Effector memory CD4-positive, alpha-beta T cell (primary cell): ENCODE results near the gene PRR5L.

ENCODE experiments used
- DNase-seq, 3 donors: peaks; one replicate each; pipeline ENCODE4 v3.0.0-alpha.2; 2020
- H3K27ac ChIP-seq: 2 replicates; pipeline ENCODE4 v1.7.0; 2013; ENCODE audit warnings: mild to moderate bottlenecking, low read length, moderate library complexity; ENCODE audit not compliant: insufficient read depth, poor library complexity, severe bottlenecking
- H3K27me3 ChIP-seq: replicated peaks from 2 replicates; pipeline ENCODE4 v1.7.0; 2013; ENCODE audit warnings: mild to moderate bottlenecking, low read length; ENCODE audit not compliant: insufficient read depth, control insufficient read depth, poor library complexity, severe bottlenecking
- H3K36me3 ChIP-seq: 2 replicates; pipeline ENCODE4 v1.7.0; 2013; ENCODE audit warnings: mild to moderate bottlenecking, low read length, moderate library complexity; ENCODE audit not compliant: control insufficient read depth, insufficient read depth
- H3K4me1 ChIP-seq: 2 replicates; pipeline ENCODE4 v1.7.0; 2013; ENCODE audit warnings: low read length, mild to moderate bottlenecking; ENCODE audit not compliant: control insufficient read depth, insufficient read depth, poor library complexity, severe bottlenecking
- H3K4me3 ChIP-seq: 2 replicates; pipeline ENCODE4 v1.7.0; 2013; ENCODE audit warnings: low read length, low read depth, mild to moderate bottlenecking; ENCODE audit not compliant: insufficient read depth, poor library complexity, severe bottlenecking
- H3K9me3 ChIP-seq: 2 replicates; pipeline ENCODE4 v1.7.0; 2013; ENCODE audit warnings: mild to moderate bottlenecking, low read length, moderate library complexity; ENCODE audit not compliant: control insufficient read depth

PRR5L gene

GRCh38 chr11:36363361-36364268, 67.5 kb downstream of the PRR5L start:
- Histone ChIP-seq H3K27ac (no peak overlapping the region), H3K36me3 (no peaks in the 10 kb centered on the region), H3K4me3 (no peak overlapping the region), H3K9me3 (no peaks in the 10 kb centered on the region), H3K4me1 (peaks cover 23% of the 10 kb centered on the region), H3K27me3 (no peaks in the 10 kb centered on the region)
- no peak for DNase-seq

GRCh38 chr11:36364551-36365325, 68.7 kb downstream of the PRR5L start:
- no peaks in the 10 kb centered on the region for H3K9me3 ChIP-seq
- no peak for DNase-seq
- H3K36me3 ChIP-seq, result no peaks in the 10 kb centered on the region
- peaks cover 23% of the 10 kb centered on the region for H3K4me1 ChIP-seq
- H3K27ac ChIP-seq, result no peak overlapping the region
- no peak overlapping the region for H3K4me3 ChIP-seq
- H3K27me3 ChIP-seq, result no peaks in the 10 kb centered on the region

GRCh38 chr11:36365907-36366306, 69.8 kb downstream of the PRR5L start:
- peaks cover 12% of the 10 kb centered on the region for H3K4me1 ChIP-seq
- no peaks in the 10 kb centered on the region for H3K9me3 ChIP-seq
- no peaks in the 10 kb centered on the region for H3K27me3 ChIP-seq
- H3K4me3 ChIP-seq, result no peak overlapping the region
- no peak overlapping the region for H3K27ac ChIP-seq
- DNase-seq, result no peak
- no peaks in the 10 kb centered on the region for H3K36me3 ChIP-seq

GRCh38 chr11:36367806-36368680, 72.0 kb downstream of the PRR5L start:
- Histone ChIP-seq H3K4me3 (no peak overlapping the region), H3K36me3 (no peaks in the 10 kb centered on the region), H3K27ac (no peak overlapping the region), H3K27me3 (no peaks in the 10 kb centered on the region), H3K9me3 (no peaks in the 10 kb centered on the region), H3K4me1 (peaks cover 4% of the 10 kb centered on the region)
- DNase-seq, result no peak

GRCh38 chr11:36371181-36371580, 75.1 kb downstream of the PRR5L start:
- no peak for DNase-seq
- H3K4me3 ChIP-seq, result no peak overlapping the region
- H3K9me3 ChIP-seq, result no peaks in the 10 kb centered on the region
- no peak overlapping the region for H3K27ac ChIP-seq
- H3K4me1 ChIP-seq, result peaks cover 8% of the 10 kb centered on the region
- H3K27me3 ChIP-seq, result no peaks in the 10 kb centered on the region
- no peaks in the 10 kb centered on the region for H3K36me3 ChIP-seq

- H3K9me3 ChIP-seq, result no peaks in the 10 kb centered on the region
- H3K36me3 ChIP-seq, result no peaks in the 10 kb centered on the region
- peaks cover 11% of the 10 kb centered on the region for H3K4me1 ChIP-seq
- H3K27me3 ChIP-seq, result no peaks in the 10 kb centered on the region
- no peak overlapping the region for H3K27ac ChIP-seq
- H3K4me3 ChIP-seq, result no peak overlapping the region
- no peak for DNase-seq
Observed at GRCh38 chr11:36371590-36371989, 75.5 kb downstream of the PRR5L start.

- no peak overlapping the region for H3K27ac ChIP-seq
- no peak for DNase-seq
- H3K4me3 ChIP-seq, result no peak overlapping the region
- H3K4me1 ChIP-seq, result peaks cover 11% of the 10 kb centered on the region
- no peaks in the 10 kb centered on the region for H3K27me3 ChIP-seq
- H3K9me3 ChIP-seq, result no peaks in the 10 kb centered on the region
- H3K36me3 ChIP-seq, result no peaks in the 10 kb centered on the region
Observed at GRCh38 chr11:36372101-36372771, 76.1 kb downstream of the PRR5L start.

- no peak overlapping the region for H3K27ac ChIP-seq
- no peaks in the 10 kb centered on the region for H3K9me3 ChIP-seq
- H3K4me1 ChIP-seq, result peaks cover 11% of the 10 kb centered on the region
- no peak for DNase-seq
- H3K4me3 ChIP-seq, result no peak overlapping the region
- H3K27me3 ChIP-seq, result no peaks in the 10 kb centered on the region
- H3K36me3 ChIP-seq, result no peaks in the 10 kb centered on the region
Observed at GRCh38 chr11:36373016-36374010, 77.2 kb downstream of the PRR5L start.
